ENCODE results near the gene MESD. TPM values are rescaled to one million over a fixed set of nuclear protein-coding genes. Genes with fewer than 3 reads are reported as not detected.

The MESD gene
- polyA plus RNA-seq, 1 donor = 29.6 TPM

DNA sequence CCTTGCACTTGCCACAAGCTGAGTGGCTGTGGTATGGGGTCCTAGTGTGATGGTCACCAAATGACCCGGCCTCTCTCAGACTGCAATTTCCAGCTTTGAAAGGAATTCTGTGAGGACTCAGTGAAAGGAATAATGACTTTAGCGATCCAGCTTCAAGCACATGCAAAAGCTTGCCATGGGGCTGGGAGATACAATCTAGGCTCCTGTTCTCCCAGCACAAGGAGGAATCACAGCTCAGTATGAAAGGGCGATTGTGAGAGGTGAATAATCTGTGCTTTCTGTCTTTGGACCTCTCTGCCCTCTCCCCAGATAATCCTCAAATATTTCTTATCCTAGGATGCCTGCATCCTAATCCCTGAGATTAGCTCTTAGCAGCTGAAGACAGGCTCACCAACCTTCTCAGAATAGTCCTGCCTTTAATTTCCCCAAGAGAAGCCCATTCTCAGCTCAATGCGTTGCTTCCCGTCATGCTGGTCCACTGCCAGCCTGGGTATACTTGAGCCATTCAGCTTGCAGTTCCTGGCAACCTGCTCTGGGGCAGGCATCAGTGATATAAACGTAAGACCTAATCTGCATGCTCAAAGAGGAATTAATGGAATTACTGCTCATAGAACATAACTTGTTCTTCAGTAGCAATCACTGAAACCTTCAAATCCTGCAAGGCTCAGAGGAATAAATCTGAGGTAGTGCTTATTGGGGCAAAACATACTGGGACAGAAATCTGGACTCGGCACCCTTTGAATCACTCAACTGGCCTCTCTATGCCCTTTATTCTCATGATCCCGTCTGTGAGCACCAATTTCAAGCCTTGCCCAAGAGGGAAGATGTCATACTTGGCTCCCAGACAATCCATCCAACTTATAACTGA lies 26.2 kb upstream of the MESD start:
- no peak for DNase-seq
- H3K4me1 ChIP-seq (ENCODE audit: control insufficient read depth, insufficient read depth, low read length) = no peaks in the 10 kb centered on the region
- no peak overlapping the region for H3K4me3 ChIP-seq (ENCODE audit: low read length)
- H3K27me3 ChIP-seq (ENCODE audit: control insufficient read depth, insufficient read depth, low read length) = no peaks in the 10 kb centered on the region
- no CpG with 5 or more reads among the region's 8 CpGs for WGBS (ENCODE audit: insufficient coverage, low lambda C conversion rate)
- no peak overlapping the region for H3K27ac ChIP-seq (ENCODE audit: low read length)
- H3K9me3 ChIP-seq (ENCODE audit: control insufficient read depth, low read depth, low read length) = no peaks in the 10 kb centered on the region
- no peaks in the 10 kb centered on the region for H3K36me3 ChIP-seq (ENCODE audit: control insufficient read depth, insufficient read depth, low read length)

DNA sequence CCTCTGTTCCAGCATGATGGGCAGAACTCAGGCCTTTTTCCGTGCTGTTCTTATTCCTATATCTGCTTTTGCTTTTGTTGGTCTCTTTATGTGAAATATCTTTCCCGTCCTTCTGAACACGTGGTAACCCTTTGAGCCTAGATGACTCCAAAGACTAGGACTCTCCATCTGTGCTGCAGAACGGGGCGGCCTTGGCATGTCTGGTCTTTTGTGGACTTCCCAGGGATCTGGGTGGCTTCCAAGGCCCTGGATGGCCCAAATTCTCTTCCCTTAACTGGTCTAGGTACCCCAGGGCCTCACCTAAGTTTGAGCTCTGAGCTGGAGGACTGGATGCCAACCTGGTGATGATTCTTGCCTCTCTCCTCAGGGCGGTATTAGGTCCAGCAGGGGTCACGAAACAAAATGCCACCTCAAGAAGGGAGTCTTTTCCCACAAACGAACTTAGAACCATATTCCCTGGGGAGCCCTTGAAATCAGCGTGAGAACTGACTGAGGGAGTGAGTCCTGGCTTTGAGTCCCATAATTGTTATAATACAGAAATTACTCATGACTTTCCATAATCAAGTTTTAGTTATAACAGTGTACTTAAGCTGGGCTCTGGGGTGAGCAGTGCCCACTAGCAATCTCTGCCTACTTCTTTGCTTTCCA lies 25.0 kb upstream of the MESD start:
- WGBS (ENCODE audit: insufficient coverage, low lambda C conversion rate) = no CpG with 5 or more reads among the region's 9 CpGs
- Histone ChIP-seq H3K27ac (ENCODE audit: low read length) (no peak overlapping the region), H3K4me3 (ENCODE audit: low read length) (no peak overlapping the region), H3K9me3 (ENCODE audit: control insufficient read depth, low read depth, low read length) (no peaks in the 10 kb centered on the region), H3K27me3 (ENCODE audit: control insufficient read depth, insufficient read depth, low read length) (no peaks in the 10 kb centered on the region), H3K36me3 (ENCODE audit: control insufficient read depth, insufficient read depth, low read length) (no peaks in the 10 kb centered on the region), H3K4me1 (ENCODE audit: control insufficient read depth, insufficient read depth, low read length) (no peaks in the 10 kb centered on the region)
- no peak for DNase-seq

DNA sequence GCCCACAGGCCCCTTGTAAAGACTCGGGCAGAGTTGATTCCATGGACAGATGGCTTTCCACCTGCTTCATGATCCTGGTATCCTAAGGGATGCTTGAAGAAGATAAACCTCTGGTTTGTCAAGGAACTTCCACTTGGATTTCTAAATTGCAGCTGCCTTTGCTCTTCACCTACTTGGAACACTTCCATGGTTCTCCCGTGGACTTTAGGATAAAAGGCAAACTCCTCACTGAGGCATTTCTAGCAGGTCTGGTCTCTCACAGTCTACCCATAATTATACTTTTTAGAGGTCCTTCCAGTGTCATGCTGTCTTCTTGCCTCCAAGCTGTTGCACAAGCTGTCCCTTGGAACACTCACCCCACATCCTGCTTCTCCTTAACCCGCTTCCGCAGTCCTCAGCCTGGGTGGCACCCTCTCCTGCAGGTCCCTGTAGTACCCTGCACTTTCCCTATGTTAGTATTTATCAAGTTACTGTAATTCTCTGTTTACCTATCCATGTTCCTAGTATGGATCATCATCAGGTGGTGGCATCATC lies 23.8 kb upstream of the MESD start:
- H3K36me3 ChIP-seq (ENCODE audit: control insufficient read depth, insufficient read depth, low read length) = no peaks in the 10 kb centered on the region
- no peaks in the 10 kb centered on the region for H3K4me1 ChIP-seq (ENCODE audit: control insufficient read depth, insufficient read depth, low read length)
- H3K4me3 ChIP-seq (ENCODE audit: low read length) = no peak overlapping the region
- WGBS (ENCODE audit: insufficient coverage, low lambda C conversion rate) = no CpG with 5 or more reads among the region's 4 CpGs
- no peaks in the 10 kb centered on the region for H3K9me3 ChIP-seq (ENCODE audit: control insufficient read depth, low read depth, low read length)
- no peaks in the 10 kb centered on the region for H3K27me3 ChIP-seq (ENCODE audit: control insufficient read depth, insufficient read depth, low read length)
- H3K27ac ChIP-seq (ENCODE audit: low read length) = no peak overlapping the region
- no peak for DNase-seq

- Histone ChIP-seq H3K27ac (ENCODE audit: low read length) (no peak overlapping the region), H3K4me1 (ENCODE audit: control insufficient read depth, insufficient read depth, low read length) (no peaks in the 10 kb centered on the region), H3K9me3 (ENCODE audit: control insufficient read depth, low read depth, low read length) (no peaks in the 10 kb centered on the region), H3K4me3 (ENCODE audit: low read length) (no peak overlapping the region), H3K36me3 (ENCODE audit: control insufficient read depth, insufficient read depth, low read length) (no peaks in the 10 kb centered on the region), H3K27me3 (ENCODE audit: control insufficient read depth, insufficient read depth, low read length) (no peaks in the 10 kb centered on the region)
- DNase-seq = no peak
- WGBS (ENCODE audit: insufficient coverage, low lambda C conversion rate) = no CpG with 5 or more reads among the region's 2 CpGs
Observed at GRCh38 chr15:81012588-81012987, 23.0 kb upstream of the MESD start.

DNA sequence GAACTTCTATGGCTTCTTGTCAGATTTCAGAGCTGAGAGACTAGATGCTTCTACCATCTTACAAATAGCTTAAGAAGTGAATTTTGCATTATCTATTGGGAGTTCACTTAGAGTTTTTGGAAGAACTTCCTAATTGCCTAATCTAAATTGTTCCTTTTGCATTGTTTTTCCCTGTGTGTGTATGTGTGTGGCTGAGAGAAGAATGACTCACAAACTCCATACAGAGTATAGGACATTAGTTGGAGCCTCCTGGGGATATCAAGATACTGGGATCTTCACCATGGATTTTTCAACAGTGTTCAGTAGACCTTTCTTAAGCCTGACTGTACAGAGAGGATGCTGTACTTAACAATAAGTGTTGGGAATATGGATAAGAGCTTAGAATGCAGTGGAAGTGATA lies 22.0 kb upstream of the MESD start:
- H3K9me3 ChIP-seq (ENCODE audit: control insufficient read depth, low read depth, low read length) = no peaks in the 10 kb centered on the region
- no peak overlapping the region for H3K4me3 ChIP-seq (ENCODE audit: low read length)
- H3K27ac ChIP-seq (ENCODE audit: low read length) = no peak overlapping the region
- no peak for DNase-seq
- H3K4me1 ChIP-seq (ENCODE audit: control insufficient read depth, insufficient read depth, low read length) = no peaks in the 10 kb centered on the region
- H3K27me3 ChIP-seq (ENCODE audit: control insufficient read depth, insufficient read depth, low read length) = no peaks in the 10 kb centered on the region
- no peaks in the 10 kb centered on the region for H3K36me3 ChIP-seq (ENCODE audit: control insufficient read depth, insufficient read depth, low read length)

DNA sequence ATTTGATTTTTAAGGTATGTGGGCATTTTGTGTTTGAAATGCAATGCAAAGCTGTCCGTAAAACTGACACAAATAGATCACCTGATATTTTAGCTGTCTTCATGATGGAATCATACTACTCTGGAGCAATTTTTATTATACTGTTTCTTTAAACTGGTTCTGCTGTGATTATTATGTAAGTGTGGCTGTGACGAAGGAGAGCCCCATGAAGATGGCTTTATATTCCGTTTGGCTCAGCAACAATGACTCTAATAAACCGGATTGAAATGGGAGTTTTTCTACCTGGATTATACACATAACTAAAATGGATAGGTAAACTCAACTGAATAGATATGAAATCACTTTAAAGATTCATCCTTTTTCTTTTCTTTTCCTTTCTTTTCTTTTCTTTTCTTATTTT lies 20.5 kb upstream of the MESD start:
- DNase-seq = no peak
- Histone ChIP-seq H3K4me3 (ENCODE audit: low read length) (no peak overlapping the region), H3K27me3 (ENCODE audit: control insufficient read depth, insufficient read depth, low read length) (no peaks in the 10 kb centered on the region), H3K9me3 (ENCODE audit: control insufficient read depth, low read depth, low read length) (no peaks in the 10 kb centered on the region), H3K4me1 (ENCODE audit: control insufficient read depth, insufficient read depth, low read length) (no peaks in the 10 kb centered on the region), H3K36me3 (ENCODE audit: control insufficient read depth, insufficient read depth, low read length) (no peaks in the 10 kb centered on the region), H3K27ac (ENCODE audit: low read length) (no peak overlapping the region)
- WGBS (ENCODE audit: insufficient coverage, low lambda C conversion rate) = 100% methylated on average over 1 of the region's 4 CpGs

DNA sequence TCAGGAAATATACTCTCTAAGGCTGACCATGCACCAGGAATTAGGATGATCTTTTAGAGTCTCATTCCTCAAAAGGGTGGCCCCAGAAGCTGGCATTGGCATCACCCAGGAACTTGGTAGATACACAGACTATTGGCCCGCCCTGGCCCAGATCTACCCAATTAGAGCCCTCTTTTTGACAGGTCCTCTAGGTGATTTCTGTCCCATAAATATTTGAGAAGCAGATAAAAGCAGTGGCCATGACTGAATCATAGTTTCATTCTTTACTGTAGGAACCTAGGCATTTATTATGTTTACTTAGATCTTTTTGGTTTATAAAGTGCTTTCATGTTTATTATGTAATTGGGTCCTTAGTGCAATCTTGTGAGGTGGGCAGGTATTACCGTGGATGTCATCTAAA lies 18.7 kb upstream of the MESD start:
- Histone ChIP-seq H3K9me3 (ENCODE audit: control insufficient read depth, low read depth, low read length) (no peaks in the 10 kb centered on the region), H3K27me3 (ENCODE audit: control insufficient read depth, insufficient read depth, low read length) (no peaks in the 10 kb centered on the region), H3K4me3 (ENCODE audit: low read length) (no peak overlapping the region), H3K4me1 (ENCODE audit: control insufficient read depth, insufficient read depth, low read length) (no peaks in the 10 kb centered on the region), H3K36me3 (ENCODE audit: control insufficient read depth, insufficient read depth, low read length) (peaks cover 3% of the 10 kb centered on the region), H3K27ac (ENCODE audit: low read length) (no peak overlapping the region)
- DNase-seq = no peak
- WGBS (ENCODE audit: insufficient coverage, low lambda C conversion rate) = no CpG with 5 or more reads among the region's 2 CpGs

DNA sequence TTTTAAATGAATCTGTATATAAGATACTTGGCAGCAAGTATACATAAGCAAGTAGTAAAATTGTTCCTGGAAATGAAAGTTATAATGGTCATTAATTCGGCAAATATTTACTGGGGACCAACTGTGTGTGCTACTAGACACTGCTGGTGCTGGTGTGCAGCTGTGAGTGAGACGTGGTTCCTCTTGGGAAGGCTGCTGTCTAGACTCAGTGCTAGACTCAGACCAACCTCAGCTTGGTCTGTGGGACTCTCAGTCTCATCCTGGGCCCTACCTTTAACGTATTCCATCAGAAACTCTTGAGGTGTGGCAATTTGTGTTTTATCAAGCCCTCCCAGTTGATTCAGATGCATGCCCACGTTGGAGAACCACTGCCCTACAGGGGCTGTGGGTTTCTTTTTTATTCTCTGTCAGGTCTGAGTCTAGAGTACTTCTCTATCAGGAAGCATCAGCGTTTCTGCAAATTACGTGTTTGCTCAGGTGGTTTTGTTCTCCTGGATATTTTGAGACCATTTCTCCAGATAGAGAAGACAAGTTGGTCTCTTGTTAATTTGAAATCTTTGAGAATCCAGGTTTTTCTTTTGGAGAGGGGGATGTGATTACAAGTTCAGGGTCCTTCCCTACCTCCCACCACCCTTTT lies 17.9 kb upstream of the MESD start:
- Histone ChIP-seq H3K36me3 (ENCODE audit: control insufficient read depth, insufficient read depth, low read length) (peaks cover 7% of the 10 kb centered on the region), H3K9me3 (ENCODE audit: control insufficient read depth, low read depth, low read length) (no peaks in the 10 kb centered on the region), H3K4me3 (ENCODE audit: low read length) (no peak overlapping the region), H3K27me3 (ENCODE audit: control insufficient read depth, insufficient read depth, low read length) (no peaks in the 10 kb centered on the region), H3K27ac (ENCODE audit: low read length) (no peak overlapping the region), H3K4me1 (ENCODE audit: control insufficient read depth, insufficient read depth, low read length) (no peaks in the 10 kb centered on the region)
- DNase-seq = no peak
- no CpG with 5 or more reads among the region's 6 CpGs for WGBS (ENCODE audit: insufficient coverage, low lambda C conversion rate)

- H3K9me3 ChIP-seq (ENCODE audit: control insufficient read depth, low read depth, low read length) = no peaks in the 10 kb centered on the region
- no CpG with 5 or more reads among the region's 1 CpG for WGBS (ENCODE audit: insufficient coverage, low lambda C conversion rate)
- no peaks in the 10 kb centered on the region for H3K27me3 ChIP-seq (ENCODE audit: control insufficient read depth, insufficient read depth, low read length)
- peaks cover 7% of the 10 kb centered on the region for H3K36me3 ChIP-seq (ENCODE audit: control insufficient read depth, insufficient read depth, low read length)
- H3K27ac ChIP-seq (ENCODE audit: low read length) = no peak overlapping the region
- DNase-seq = no peak
- H3K4me1 ChIP-seq (ENCODE audit: control insufficient read depth, insufficient read depth, low read length) = no peaks in the 10 kb centered on the region
- H3K4me3 ChIP-seq (ENCODE audit: low read length) = no peak overlapping the region
Observed at GRCh38 chr15:81006124-81006523, 16.5 kb upstream of the MESD start.

- Histone ChIP-seq H3K9me3 (ENCODE audit: control insufficient read depth, low read depth, low read length) (no peaks in the 10 kb centered on the region), H3K4me1 (ENCODE audit: control insufficient read depth, insufficient read depth, low read length) (no peaks in the 10 kb centered on the region), H3K36me3 (ENCODE audit: control insufficient read depth, insufficient read depth, low read length) (peaks cover 7% of the 10 kb centered on the region), H3K27ac (ENCODE audit: low read length) (no peak overlapping the region), H3K27me3 (ENCODE audit: control insufficient read depth, insufficient read depth, low read length) (no peaks in the 10 kb centered on the region), H3K4me3 (ENCODE audit: low read length) (no peak overlapping the region)
- WGBS (ENCODE audit: insufficient coverage, low lambda C conversion rate) = no CpG with 5 or more reads among the region's 19 CpGs
- no peak for DNase-seq
Observed at GRCh38 chr15:81003097-81003350, 13.4 kb upstream of the MESD start.

Measured in large intestine (tissue), 3 donors.